Measurements from ENCODE around the gene TLR3.
"Not testable (repeated sequence)": the region's sequence is repeated elsewhere in the genome, so short reads cannot be mapped to it uniquely, and the experiment has no call there.

The TLR3 gene

DNA sequence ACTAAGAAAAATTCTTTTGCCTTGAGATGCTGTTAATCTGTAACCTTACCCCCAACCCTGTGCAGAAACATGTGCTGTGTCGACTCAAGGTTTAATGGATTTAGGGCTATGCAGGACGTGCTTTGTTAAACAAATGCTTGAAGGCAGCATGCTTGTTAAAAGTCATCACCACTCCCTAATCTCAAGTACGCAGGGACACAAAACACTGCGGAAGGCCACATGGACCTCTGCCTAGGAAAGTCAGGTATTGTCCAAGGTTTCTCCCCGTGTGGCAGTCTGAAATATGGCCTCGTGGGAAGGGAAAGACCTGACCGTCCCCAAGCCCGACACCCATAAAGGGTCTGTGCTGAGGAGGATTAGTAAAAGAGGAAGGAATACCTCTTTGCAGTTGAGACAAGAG is 18.8 kb upstream of the TLR3 start:
- DNase-seq: not testable (repeated sequence)

DNA sequence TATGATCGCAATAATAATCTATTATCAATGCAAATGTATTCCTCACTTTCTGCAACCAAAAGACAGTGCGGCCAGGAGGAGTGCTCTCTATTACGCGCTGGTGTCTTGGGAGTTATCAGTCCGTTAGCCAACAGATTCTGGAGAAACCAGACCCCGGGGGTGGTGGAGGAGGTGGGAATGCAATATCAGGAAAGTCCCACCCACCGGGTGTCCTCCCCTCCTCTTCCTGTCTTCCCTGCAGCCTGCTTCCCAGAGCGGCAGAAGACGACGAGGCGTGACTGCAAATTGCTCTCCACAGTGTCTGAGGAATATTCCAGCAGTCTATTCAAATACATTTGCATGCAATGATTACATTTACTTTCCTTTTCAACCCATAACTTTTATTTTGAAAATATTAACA is 17.9 kb upstream of the TLR3 start:
- no peak for DNase-seq

DNA sequence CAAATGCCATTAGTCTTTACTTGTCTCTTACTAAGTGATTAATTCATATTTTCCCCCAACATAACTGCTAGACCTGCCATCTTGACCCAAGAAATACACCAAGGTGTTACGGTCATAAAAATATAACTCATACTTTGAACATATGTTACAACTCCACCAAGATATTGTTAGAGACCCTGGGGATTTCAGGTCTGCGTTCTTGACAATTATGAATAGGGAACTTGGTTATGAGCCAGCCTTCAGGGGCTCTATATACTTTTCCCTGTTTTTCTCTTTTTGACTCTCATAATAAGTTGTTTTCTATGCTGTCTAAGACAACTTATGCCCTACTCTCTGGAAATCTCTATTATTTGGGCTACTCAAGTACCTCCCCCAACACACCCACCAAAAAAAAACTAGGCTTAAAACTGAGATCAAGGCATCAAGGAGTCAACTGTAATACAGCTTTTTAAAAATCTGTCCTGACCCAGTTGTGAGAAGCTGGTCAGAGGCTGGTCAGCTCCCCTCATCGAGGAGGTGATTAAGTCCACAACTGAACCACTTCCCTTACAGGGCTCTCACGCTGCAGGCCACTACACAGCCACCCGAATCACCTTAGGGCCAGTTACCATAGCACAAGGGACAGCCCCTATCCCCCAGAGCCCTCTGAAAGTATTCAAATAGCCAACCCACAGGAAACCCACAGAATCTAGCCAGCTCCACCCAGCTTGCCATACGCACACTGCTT is 10.5 kb upstream of the TLR3 start:
- no peak for DNase-seq

DNA sequence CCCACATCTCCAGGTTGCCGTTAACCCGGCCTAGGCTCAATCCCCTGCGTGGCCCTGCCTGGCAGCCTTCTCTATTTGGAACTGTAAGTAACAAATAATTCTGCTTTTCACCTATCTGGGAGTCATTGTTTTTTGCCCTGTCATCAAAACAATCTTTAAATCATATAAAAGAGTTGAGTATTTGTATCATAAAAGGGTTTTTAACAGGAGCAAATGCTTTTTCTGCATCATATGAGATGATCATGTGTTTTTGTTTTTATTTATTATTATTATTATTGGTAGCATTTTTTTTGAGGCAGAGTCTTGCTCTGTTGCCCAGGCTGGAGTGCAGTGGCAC is 10.0 kb upstream of the TLR3 start:
- no peak for DNase-seq

DNA sequence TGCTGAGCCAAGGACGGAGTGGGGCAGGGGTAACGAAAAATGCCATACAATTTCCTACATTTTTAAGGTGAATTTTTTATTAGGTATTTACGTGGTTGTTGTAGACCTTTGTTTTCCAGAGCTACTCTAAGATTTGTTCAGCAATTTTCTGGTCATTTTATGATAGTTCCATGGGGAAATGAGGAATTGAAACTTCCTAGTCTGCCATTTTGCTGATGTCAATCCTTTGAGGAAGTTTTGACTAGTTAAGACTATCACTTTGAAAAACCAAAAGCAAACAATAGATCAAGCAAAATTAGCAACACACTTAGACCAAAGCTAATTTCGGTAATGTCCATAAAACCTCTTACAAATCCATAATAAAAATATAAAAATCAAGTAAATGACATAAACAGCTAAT is 7.0 kb upstream of the TLR3 start:
- no peak for DNase-seq

DNA sequence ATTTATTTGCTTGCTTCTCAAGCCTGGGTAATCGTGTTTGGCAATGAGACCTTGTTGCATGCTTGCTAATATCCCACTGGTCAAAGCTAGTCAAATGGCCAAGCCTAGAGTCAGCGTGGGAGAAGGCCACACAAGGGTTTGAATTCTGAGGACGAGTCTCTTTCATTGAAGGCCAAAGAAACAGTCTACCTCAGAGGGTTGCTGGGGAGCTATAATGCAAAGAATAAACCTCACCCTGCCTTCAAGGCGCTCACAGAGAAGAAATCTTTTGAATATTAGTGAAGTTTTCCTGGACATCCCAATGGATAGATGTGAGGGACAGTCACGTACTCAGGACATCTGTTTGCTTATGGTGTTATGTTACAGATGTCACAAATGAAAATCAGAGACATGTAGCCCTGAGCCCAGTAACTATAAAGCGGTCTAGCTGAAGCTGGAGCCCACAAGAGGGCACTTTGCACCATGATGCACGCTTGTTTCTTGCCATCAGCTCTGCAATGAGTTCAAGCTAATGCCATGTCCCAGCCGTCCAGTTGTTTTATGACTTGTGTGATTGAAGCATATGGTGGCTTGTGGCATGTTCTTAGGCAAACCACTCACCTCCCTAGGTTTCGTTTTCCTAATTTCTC is 1.1 kb upstream of the TLR3 start:
- DNase-seq: peak; percentile 71

DNA sequence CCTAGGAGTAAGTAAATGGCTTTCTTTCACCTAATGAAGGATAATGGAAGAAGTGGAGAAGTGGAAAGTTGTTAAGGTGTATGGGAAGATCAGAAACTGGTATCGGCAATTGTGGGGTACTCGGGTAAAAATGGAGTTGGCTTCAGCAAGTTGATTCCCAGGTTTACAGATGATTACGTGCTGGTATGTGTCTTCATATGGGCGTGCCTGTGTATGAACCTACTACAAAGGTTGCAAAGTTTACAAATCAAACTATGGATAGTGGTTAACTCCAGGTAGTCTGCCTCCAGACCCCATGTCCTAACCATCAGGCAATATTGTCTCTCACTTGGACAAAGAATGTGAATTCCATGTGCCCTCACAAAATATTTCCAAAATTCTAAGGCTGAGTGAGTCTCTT is 773 bp downstream of the TLR3 start:
- DNase-seq: no peak

DNA sequence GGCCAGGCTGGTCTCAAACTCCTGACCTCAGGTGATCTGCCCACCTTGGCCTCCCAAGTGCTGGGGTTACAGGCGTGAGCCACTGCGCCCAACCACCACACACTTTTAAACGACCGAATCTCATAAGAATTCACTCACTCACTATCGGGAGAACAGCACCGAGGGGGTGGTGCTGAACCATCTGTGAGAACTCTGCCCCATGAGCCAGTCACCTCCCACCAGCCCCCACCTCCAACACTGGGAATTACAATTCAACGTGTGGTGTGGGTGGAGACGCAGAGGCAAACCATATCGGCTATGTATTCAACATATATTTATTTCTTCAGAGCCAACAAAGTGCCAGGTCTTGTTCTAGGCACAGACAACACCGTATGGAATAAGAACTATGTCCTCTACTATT is 3.6 kb downstream of the TLR3 start:
- DNase-seq: no peak

DNA sequence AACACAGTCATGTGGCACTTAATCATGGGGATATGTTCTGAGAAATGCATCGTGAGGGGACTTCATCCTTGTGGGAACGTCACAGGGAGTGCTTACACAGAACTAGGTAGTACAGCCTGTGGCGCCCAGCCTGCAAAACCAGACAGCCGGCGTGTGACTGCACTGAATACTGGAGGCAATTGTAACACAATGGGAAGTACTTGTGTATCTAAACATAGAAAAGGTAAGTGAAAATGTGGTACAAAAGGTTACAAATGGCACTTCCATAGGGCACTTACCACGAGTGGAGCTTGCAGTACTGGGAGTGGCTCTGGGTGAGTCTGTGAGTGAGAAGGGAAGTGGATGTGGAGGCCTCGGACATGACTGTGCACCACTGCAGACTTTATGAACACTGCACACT is 5.2 kb downstream of the TLR3 start:
- no peak for DNase-seq

DNA sequence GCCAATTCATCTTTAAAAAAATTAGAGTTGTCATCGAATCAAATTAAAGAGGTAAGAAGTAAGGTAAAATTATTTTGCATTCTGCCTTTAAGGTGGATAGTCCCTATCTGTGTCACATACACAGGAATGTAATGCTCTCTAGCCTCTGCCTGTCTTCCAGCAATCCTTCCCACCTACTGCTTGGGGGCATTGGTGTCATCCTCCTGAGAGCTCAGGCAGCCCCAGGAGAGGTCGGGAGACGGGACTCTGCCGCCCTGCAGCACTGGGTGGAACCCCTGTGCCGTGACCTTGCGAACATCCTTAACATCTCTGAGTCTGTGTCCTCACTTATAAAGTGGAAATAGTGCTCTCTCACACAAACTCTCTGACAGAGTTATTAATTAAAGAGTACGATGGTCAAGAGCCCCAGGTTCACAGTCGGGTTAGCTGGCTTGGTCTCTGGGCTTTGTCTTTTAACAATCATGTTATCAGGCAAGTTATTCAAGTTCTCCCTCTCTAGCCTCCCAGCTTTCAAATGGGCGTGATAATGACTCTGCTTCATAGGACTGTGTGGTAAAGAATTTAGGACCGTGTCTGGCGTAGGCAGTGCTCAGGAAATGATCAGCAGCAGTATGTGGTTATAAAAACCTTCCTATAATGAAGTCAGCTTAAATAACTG is 10.2 kb downstream of the TLR3 start:
- no peak for DNase-seq

DNA sequence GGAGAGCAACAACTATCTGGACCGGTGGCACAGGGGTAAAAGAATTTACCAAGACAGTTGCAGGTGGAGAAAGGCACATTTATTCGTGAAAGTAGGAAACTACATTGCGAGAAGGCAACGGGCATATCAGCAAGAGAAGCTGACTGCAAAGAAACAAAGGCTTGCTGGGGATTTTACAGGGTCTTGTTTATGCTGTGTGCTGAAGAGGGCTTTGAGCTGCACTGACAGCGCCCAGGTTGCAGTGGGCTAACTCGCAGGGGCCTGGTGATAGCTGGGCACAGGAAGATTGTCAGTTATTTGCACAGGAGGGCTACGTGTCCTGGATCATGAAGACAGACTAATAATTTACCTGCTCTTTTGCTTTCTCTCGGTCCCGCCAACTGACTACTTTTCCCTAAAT is 10.7 kb downstream of the TLR3 start:
- DNase-seq: no peak

DNA sequence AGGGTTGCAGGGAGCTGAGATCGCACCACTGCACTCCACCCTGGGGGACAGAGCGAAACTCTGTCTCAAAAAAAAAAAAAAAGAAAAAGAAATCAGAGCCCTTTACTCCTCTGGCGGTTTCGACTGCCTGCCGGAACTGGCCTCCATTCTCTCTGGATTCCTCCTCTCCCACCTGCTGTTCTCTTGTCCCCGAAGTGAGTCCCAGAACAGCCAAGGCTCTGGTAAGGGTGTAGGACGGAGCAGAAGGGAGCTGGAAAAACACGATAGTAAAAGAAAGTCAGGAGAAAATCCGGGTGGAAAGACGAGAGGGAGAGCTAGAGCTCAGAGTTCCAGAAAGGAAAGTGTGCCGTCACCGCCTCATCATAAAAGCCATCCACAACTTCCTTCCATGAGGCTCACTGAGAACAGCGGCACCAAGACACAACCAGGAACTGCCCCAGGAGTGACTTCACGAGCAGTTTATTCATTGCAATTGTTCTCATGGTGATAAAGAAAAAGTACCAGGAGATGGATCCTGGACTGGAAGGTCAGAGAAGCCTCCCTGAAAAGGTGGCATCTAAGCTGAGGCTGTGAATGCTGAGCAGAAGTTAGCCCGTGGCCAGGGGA is 12.3 kb downstream of the TLR3 start:
- no peak for DNase-seq

DNA sequence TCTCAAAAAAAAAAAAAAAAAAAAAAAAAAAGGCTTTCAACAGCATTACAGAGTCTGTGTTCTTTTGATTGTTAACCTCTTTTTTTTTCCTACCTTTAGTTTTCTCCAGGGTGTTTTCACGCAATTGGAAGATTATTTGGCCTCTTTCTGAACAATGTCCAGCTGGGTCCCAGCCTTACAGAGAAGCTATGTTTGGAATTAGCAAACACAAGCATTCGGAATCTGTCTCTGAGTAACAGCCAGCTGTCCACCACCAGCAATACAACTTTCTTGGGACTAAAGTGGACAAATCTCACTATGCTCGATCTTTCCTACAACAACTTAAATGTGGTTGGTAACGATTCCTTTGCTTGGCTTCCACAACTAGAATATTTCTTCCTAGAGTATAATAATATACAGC is 13.3 kb downstream of the TLR3 start:
- no peak for DNase-seq

DNA sequence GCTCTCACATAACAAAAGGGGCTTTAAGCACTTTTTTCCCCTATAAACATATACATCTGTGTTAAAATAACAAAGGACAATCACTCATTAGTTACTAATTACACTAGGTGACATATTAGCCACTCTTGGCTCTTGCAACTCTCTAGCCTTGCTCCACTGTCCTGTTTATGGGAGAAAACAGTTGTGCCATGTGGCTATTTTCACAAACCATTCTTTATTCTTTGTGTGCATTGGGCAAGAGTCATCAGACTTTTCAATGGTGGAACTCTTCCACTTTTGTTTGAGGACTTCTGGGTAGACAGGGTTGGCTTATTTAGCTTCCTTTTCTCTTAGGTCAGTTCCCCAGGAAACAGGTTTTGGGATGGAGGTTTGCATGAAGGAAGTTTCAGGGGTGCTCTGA is 19.6 kb downstream of the TLR3 start:
- DNase-seq: no peak

DNA sequence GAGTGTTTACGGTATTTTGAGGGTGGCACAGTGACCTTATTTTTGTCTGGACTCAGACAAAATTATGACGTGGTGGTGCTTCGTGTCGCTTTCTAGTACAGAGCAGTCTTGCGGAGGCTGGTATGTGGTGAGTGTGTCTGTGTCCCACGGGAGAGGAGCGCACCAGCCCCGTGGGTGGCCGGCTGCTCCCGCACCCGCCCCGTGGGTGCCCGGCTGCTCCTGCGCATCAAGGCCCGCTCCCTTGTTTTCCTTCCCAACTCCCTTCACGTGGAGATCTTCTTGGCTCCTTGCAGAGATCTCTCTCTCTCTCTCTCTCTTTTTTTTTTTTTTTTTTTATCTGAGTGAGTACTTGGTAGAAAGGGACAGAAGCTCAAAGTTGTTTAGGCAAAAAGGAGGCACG is 23.3 kb downstream of the TLR3 start:
- DNase-seq: no peak

DNA sequence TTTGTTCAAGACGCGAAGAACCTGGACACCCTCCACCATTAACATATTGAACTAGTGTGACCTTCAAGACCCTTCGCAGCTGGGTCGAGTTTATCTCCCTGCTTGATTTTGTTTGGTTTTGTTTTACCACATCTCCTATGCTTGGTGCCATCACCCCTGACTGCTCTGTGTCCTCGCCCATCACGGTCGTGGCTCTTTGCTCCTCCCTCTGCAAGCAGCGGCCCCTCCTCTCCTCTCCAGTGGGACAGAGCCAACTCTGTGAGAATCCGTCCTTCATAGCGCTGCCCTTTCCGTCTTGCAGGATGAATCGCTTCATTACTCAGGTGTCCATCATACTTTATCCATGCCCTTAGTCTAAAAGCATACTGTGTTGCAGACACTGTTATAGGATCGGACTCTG is 26.4 kb downstream of the TLR3 start:
- no peak for DNase-seq

DNA sequence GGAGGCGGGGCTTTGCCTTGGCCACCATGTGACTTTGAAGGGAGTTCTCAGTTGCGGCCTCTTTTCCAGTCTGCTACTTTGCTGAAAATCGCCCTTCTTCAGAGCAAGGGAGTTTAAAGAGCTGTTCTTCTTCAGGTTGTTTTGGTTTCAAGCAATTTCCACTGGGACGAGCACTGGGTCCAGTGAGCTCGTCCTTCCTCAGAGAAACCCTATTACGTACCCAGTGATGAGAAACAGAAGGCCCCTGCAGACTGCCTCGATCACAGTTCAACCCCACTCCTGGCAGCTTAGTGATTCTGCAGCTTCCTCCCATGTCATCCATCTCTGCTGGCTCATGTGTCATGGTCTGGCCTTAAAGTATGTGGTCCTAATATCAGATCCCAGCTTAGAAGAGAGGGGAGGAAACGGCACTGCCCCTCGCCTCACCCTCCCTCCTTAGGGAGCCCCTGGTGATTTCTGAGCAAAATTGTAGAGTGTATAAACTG is 27.8 kb downstream of the TLR3 start:
- DNase-seq: no peak

DNA sequence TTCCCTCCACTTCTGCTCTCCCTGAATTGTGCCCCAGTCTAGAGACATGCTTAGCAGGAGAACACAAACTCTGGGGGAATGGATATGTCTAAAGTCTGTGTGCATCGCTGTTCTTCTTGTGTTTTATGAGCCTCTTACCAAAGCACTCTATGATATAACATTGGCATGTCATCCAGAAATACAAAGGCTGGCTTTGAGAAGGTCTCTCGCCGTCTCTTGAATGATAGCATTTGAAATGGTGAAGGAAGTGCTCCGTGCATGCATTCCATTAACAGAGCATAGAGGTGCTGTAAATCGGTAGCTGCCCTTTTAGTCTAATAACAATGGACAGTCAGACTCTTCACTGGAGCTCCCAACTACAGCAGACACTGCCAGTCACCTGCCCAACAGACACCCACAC is 28.4 kb downstream of the TLR3 start:
- DNase-seq: no peak

DNA sequence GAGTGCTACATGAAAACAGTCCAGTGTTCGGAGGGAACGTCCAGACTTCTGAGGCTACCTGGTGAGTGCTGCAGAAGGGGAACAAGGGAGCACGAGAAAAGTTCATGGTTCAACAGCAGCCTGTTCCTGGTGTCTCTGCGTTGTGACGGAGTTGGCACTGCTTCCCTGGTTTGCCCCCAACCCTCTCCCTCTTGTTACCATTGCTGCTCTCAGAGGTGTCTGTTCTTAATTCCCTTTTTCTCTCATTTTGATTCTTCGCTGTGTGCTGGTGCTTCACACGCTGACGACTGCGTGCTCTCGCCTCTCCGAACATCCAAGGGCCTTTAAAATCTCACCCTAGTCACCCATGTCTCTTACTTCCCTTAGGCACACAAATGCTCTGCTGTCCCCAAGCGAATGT is 34.0 kb downstream of the TLR3 start:
- DNase-seq: no peak

DNA sequence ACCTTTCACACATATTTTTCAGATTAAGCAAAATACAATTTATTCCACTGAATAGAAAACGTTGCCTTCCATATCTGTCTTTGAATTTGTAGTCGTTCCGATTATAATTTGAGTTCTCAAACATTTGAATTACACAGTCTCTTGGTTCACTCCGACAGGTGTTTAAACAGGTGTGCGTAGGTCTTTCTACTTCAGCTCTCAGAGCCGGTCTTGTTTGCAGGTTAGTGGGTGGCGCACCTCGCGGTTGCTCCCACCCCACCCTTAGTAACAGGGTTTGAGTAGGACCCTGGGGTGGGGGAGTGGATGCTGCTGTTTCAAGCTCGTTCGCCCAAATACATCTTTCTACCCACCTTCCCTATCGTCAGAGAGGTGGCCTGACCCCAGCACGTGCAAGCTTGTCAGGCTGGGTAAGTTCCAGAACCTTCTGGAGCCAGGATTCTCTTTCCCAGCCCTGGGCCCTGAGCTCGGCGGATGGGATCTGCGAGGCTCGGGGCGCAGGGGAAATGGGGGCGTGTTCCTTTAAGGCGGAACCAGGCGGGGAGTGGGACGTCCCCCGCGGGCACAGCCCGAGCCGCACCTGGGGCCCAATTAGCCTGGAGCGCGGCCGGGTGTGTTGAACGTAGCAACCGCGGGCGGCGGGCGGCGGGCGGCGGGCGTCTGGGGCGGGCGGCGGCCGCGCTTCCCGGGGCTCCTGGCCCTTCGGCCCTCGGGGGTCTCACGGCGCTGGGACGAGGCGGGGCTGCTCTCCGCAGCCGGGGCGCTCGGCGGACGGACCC is 35.3 kb downstream of the TLR3 start, which contains the start of gene FAM149A:
Gene FAM149A (plus strand): TSS at position 591 of the 776 bp plus-strand sequence.
- peak; percentile 81 for DNase-seq

DNA sequence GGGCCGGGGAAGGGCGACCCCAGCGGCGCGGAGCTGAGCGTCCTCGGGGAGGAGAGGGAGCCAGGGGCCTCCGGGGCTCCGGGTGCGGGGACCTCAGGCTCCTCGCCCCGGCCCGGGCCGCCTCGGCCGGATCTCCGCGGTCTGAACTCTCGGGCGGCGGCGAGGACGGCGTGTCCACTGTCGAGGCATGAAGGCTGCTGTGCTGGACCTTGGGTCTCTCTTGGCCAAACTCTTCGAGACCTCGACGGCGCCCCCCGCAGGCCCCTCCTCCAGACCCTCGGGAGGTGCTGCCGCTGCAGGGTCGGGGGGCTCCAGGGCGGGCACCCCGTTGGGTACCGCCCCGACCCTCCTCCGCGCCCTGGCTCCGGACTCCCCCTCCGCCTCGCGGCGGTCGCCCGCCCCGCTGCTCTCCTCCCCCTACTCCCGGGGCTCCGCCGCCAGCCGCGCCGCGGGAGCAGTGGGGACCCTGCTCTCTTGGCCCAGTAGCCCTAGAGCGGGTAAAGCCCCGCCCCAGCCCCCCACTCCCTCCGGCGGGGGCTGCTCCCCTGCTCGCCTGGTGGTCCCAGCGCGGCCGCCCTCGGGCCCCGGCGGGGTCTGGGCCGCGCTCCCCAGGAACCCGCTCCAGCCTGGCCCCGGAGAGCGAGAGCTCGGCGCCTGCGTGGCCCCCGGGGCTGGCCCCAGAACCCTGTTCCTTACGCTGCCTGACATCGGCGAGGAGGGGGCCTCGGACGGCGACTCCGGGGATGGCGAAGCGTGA is 36.1 kb downstream of the TLR3 start:
- no peak for DNase-seq

DNA sequence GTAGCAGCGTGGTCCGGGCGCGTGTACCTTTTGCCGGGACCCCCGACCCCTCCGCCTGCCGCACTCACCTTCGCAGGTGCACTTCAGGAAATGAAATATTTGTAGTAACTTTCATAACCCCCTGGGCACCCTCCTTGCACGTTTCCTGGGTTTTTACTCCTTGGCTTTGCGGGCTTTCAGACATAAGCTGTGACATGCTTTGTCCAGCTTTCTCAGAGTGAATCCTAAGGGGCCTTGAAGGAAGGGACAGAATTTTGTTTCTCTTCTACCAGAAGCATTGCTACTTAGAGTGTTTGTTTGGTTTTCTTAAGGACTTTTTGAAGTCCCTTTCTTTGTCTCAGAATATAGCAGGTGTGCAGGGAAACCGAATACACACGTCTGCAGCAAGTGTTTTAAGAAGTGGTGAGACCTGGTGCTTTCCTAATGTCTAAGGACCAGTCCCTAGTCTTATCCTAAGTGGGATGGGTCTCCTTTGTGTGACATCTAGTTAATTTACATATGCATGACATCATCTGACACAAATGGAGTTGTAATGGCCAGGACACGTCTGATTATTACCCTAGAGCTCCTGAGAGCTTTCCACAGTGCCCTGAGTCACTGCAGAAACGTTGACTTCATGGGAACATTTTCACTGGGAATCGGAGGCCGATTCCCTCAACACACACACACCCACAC is 36.8 kb downstream of the TLR3 start:
- DNase-seq: no peak
